ENCODE measurements around the gene PECR.

Gene PECR
- total RNA-seq = 11.0 to 20.9 (median 17.3) reads per million in 4 donors

DNA sequence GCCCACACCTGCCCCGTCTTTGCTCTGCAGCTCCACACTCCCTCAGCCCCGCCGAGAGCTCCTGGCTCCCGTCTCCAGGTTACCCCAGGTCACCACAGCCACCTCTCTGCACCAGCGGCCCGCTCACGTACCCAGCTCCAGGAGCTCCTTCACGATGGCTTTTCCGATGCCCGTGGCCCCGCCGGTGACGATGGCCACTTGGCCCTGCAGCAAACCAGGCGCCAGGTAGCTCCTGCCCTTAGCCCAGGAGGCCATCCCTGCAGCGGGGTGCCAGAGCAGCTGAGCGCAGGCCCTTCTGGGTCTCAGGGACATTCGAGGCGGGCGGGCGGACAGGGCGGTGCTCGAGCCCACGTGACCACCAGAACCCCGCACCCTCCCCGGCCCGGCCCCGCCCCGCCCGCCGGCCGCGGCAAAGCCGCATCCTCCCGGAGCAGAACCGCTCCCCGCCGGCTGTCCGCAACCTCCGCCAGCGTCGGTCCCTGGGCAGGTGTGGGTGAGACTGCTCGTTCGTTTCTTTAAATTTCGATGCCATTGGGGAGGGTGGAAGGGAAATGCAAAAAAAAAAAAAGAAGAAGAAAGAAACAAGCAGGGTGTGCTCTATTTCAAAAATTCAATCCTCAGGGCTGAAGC is at the start of gene PECR, which contains the start of gene TMEM169:
Gene PECR, minus strand, starts transcription at position 323 of the 630 bp plus-strand sequence. Its CDS starts 68 bp downstream, at position 255.
Gene TMEM169, plus strand, starts transcription at position 433 of the 630 bp plus-strand sequence. CDS start 14,045 bp downstream, outside the sequence.
- peak; percentile 59 to 82 (median 70) for DNase-seq

DNA sequence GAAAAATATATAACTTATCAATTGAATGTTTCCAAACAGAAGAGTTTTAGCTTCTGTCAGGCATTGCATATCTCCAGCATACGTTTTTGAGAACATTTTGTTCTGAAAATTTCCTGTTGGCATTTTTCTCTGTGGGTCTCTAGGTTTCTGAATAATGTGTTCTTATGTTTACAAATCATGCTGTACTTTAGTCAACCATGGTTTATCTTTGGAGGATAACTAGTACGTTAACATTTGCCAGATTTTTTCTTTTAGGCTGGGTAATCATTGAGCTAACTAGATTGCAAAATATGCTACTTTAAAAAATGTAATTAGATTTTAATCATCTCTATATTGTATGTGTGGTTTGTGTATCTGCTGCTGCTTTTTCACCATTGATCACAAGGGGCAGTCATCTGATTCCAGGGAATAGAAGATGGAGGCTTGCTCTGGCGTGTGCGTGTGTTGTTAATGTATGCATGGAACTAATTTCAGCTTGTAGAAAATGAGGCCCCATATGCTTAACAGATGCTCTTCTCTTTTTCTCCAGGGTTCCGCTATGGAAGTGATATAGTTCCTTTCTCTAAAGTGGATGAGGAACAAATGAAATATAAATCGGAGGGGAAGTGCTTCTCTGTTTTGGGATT is 48.9 kb upstream of the PECR start:
- no peak for DNase-seq

DNA sequence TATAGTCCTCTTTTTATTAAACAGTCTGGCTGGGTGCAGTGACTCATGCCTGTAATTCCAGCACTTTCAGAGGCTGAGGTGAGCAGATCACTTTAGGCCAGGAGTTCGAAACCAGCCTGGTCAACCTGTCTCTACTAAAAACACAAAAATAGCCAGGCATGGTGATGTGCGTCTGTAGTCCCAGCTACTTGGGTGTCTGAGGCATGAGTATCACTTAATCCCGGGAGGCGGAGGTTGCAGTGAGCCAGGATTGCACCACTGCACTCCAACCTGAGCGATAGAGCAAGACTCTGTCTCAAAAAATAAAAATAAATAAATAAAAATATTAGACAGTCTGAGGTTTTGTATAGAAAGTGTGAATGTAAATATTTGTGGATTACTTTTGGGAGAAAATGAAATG is 45.3 kb upstream of the PECR start:
- DNase-seq = no peak

DNA sequence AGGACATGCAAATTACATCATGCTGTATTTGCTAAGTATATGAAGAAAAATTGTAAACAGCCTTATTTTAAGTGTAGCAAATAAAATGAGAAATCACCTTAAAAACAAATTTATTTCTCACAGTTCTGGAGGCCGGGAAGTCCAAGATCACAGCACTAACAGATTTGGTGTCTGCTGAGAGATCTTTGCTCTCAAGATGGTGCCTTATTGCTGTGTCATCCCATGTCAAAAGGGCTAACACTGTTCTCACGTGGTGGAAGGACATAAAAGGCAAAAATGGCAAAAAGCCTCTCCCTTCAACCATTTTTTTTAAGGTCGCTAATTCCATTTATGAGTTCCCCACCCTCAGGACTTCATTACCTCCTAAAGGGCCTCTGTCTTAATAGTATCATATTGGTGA is 39.6 kb upstream of the PECR start:
- DNase-seq = no peak

DNA sequence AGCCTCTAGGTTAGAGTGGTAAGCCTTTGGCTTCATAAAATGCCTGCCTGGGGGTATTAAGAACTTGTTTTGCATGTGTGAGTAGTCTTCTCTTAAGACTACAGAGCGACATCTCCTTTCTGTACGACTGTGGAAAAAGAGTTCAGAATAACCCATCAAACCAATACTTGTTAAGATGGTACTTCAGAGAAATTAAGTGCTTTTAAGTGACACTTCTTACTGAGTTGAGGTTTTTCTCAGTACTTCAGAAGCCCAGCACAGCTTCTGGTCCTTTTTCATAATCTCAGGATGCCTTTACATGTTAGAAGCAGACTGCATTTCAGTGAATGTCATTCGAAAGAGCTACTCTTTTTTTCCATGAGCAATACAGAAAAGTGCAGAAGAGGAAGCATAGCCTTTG is 38.4 kb upstream of the PECR start:
- DNase-seq = peak in 1 of 5 donors; percentile 86

DNA sequence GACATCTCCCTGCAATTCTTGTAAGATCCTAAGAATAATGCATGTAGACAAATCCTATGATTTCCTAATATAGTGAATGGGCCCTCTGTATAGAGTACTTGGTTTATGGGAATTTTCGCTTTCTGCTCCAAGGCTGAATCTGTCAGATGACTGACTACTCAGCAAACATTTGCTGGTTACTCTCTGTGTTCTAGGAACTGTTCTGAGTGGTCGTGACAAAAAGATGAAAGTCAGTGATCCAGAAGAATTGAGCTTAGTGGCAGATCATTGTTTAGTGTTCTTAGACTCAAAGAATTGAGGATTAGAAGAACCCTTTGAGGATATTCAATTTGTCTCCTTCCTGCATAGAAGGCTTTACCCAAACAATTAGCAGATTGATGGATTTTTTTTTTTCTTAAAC is 37.5 kb upstream of the PECR start:
- DNase-seq = no peak

DNA sequence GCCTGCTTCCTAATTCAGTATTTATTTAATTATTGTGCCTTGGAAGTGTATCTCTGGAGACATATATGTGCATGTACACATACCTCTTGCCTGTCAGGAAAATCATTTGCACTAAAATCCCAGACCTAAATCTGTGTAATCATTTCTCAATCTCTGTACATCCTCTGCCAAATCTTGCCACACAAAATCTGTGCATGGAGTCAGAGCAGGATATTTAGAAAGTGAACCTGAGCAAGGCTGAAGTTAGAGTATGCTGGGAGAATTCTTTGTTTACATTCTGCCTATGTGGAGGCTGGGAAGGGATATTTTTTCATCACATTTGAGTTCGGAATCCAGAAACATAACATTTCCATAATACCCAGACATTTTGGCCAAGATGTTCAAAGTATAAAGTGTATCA is 36.9 kb upstream of the PECR start:
- DNase-seq = no peak

DNA sequence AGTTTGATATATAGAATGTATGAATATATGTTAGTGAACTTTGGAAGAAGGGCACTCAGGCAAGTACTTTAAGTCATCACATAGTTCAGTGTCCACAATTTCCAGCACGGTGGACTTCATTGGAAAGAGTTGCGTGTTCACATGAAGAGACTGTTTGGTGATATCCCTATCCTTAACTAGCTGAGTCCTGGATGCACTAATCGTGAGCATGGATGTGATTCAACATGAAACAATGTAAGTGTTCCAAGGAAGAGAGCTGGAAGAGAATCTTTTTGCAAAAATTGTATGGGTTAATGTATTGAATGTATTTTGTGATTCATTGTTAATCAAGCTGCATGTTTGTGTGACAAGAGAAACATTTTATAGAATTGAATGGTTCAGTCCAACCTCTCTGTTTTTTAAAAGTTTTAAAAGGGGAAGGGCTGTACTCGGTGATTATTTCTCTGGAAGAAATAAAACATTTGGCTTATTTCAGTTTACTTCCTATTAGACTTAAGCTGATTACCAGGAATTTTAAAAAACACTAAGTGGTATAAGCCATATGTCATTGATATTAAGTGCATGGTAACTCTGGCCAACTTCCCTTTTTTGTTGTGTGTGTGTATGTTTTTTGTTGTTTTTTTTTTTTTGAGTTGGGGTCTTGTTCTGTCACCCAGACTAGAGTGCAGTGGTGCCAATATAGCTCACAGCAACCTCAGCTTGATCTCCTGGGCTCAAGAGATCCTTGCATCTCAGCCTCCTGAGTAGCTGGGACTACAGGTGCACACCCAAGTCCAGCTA is 36.1 kb upstream of the PECR start:
- DNase-seq = no peak

DNA sequence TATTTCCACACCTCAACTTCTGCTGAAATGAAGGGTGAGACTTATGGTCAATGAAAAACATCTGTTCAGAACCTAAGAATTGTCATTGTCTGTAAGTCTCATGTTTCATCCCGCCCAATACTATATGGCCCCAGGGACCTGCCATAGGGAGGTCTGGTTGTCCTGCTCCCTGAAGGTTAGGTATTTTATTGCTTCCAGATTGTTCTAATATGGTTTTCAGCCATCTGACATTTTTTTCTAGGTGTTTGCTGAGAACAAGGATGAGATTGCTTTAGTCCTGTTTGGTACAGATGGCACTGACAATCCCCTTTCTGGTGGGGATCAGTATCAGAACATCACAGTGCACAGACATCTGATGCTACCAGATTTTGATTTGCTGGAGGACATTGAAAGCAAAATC is 34.8 kb upstream of the PECR start:
- DNase-seq = no peak

DNA sequence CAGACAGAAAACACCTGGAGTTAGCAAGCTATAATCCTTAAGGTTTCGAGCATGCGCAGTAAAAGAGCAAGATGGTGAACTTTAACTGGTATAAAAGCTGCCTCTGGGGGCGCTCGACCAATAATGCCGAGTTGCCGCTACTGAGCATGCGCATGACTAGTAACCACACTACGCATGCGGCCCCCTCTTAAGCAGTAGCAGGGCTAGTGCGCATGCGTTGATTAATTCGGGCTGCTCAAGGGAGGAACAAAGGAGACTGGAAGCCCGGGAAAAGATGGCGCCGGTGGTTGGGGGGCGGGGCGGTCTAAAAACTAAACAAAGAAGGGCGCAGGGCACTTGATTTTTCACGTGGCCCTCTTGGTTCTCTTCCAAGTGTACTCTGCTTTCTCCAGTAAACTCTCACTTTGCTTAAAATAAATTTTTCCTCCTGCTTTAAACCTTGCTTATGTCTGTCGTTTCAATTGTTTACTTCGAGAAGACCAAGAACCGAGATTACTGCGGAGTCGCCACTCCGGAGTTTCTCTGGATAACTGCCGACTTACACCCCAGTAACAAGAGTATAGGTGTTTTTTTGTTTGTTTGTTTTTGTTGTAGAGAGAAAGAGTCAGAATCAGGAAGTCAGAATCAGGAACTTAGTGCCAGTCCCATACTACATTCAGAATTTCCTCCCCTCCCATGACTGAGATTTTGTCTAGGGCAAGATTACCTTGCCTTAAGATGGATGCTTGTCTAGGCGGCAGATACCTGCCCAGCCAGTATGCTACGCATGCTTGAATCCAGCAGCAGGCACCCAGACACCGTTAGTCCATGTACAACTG is 33.3 kb upstream of the PECR start:
- DNase-seq = peak; percentile 93 to 99 (median 97)

DNA sequence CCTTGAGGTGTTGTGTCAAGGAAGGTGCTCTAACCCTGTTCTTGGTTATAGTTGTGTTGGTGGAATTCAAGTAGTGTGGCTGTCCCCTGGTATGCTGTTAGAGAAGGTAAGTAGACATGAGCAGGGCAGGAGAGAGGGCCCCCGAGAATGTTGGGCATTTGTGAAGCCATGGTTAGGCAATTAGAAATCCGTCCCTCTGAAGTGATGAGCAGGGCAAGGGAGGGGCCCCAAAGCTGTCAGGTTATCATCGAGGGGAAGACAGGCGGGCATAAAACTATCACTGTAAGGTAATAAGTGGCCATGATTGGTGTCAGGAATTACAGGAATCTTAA is 32.7 kb upstream of the PECR start:
- no peak for DNase-seq

DNA sequence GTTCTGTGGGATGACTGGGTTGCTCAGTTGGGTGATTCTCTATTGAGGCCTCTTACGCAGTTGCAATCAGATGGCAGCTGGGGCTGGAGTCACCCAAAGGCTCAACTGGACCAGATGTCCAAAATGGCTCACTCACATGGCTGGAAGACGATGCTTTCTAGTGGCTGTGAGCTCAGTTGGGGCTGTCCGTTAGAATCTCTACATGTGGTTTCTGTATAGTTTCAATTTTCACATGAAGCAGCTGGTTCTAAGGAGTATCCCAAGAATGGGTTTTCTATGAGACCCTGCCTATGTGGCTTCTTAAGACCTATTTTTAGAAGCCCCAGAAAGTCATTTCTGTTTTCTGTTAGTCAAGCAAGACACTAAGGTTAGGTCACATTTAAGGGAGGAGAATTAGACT is 32.0 kb upstream of the PECR start:
- peak in 1 of 5 donors; percentile 59 for DNase-seq

DNA sequence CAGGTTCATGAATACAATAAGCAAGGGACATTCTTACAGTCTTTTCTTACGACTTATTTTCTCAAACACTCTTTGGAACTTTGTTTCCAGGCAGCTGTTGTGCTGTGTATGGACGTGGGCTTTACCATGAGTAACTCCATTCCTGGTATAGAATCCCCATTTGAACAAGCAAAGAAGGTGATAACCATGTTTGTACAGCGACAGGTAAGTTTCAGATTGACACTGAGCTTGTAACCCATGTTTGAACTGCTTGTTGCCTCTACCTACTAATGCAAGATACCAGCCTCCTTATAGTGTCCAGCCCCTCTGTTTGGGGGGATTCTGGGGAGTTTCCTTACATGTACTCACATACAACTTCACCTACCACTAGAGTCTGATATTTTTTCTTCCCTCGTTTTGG is 31.3 kb upstream of the PECR start:
- no peak for DNase-seq

DNA sequence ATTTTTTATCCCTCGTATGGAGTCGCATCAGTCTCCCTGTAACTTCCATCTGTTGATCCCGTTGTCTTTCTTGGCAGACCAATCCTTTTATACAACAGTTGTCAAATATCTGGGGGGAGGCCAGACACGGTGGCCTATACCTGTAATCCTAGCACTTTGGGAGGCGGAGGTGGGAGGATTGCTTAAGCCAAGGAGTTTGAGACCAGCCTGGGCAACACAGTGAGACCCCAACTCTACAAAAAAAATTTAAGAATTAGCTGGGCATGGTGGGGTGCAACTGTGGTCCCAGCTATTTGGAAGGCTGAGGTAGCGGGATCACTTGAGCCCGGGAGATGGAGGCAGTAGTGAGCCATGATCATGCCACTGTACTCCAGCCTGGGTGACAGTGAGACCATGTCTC is 29.5 kb upstream of the PECR start:
- DNase-seq = no peak

DNA sequence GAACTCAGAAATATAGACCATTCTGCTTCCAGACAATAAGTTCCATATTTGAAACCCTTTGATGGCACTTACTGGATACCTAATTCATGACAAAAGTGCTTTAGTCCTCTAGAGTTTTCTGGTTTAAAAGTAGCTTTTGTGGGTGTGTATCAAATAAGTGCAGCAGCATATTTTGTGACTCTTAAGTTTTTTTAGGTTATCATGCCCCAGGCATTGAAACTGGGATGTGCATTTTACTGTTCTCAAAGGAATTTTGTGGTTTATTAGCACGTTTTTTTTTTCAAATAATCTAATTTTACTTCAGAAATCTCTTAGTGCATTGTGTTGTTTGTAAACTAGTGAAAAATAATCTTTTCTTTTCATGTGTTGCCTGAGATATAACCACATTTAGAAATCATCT is 29.0 kb upstream of the PECR start:
- no peak for DNase-seq

DNA sequence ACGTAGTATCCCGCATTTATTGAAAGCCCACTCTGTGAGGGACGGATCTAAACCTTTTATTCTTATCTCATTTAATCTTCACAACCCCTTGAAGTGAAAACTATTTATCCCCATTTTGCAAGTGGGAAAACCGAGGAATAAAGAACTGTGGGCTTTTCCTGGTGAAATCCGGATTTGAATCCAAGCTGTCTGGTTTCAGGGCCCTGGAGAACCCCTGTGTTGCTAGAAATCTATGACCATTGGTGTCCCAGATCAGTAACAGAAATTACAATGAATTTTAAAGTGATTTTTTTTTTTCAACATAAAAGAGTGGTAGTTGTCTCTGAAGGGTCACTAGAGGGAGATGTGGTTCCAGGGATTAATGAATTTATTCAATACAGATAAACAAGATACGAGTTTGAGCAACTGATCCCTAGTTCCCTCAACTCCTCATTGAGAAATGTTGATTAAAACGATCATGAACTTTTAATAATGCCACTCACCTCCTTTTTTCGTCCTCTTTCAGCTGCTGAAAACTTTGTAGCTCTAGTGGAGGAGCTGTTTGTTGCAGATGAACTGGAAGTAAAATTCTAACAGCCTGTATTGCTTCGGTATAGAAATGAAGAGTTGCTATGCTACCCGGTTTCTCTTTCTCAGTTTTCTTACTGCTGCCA is 28.5 kb upstream of the PECR start:
- DNase-seq = peak in 1 of 5 donors; percentile 59

DNA sequence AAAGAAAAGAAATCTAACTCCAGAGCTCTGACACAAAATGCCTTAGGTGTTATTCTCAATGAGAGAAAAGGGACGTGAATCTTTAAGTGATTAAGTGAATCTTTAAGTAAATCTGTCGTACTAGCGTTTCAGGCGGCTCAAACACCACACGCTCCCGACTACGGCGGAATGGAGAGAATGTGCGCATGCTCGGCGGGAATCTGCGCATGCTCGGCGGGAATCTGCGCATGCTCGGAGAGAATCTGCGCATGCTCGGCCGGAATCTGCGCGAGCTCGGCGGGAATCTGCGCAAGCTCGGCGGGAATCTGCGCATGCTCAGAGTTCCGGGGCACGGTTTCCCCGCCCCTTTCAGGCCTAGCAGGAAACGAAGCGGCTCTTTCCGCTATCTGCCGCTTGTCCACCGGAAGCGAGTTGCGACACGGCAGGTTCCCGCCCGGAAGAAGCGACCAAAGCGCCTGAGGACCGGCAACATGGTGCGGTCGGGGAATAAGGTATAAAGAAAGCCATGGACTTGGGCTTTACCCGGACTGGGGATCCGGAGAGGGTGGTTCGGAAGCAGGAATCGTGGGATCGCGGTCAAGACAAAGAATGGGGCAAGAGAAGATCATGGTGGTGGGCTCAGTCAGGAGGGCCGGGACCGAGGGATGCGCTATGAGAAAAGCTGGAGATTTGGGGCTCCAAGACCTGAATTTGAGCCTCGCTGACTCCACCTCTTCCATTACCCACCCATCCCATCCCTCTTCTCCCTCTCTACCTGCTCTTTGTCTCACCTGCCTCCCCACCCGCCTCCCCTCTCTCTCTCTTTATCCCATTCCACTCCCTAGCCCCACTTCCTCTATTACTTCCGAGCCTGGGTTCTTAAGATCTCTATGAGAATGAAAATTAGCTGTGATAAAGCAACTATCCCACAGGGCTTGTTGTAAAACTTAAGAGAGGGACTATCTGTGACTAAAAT is 27.6 kb upstream of the PECR start, which contains the start of gene XRCC5:
Gene XRCC5, plus strand, starts transcription at position 382 of the 955 bp plus-strand sequence. Its CDS starts 89 bp downstream, at position 471.
- DNase-seq = peak; percentile 91 to 98 (median 95)

DNA sequence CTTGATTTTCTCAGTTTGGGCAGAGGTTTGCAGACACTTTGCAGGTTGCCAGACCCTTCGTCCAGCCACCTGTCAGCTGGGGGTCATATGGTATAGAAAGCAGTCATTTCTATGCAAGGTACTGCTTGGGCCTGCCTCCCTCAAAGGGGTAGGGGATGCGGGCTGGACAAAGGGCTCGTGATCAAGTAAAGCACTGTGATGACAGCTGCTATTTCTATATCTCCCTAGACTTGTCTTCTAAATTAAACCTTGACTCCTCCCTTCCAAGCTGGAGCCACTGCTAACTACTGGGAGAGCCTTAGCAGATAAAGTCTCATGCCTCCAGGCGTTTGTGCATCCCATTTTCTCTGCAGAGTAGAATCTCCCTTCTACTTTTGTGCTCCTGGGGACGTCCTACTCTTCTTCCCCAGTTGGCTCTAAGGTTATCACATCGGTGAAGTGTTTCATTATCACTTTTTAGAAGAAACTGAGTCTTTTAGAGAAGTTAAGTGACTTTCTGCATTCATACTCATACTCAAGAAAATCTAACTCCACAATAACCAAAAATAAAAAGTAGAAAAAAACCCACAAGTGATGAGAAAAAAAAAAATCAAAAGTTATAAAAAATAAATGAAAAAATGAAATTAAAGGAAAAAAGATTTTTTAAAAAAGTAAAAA is 26.8 kb upstream of the PECR start:
- DNase-seq = no peak

DNA sequence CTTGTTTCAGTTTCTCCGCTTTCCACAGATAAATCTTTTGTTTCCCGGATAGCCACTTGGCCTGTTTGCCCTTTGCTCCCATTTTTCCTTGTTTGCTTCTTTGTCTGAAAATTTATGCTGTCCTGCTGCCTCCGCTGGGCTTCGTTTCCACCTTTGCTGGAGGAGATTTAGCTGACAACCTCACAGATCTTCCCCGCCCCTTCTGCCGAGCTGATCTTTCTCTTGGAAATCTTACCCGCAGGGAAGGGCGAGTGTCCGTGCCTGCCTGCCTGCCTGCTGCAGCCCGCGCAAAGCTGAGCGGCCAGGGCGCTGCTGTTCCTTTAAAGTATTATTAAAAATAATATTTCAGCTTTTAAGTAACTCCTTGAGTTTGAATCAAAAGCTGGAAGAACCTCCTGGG is 26.2 kb upstream of the PECR start:
- DNase-seq = no peak

DNA sequence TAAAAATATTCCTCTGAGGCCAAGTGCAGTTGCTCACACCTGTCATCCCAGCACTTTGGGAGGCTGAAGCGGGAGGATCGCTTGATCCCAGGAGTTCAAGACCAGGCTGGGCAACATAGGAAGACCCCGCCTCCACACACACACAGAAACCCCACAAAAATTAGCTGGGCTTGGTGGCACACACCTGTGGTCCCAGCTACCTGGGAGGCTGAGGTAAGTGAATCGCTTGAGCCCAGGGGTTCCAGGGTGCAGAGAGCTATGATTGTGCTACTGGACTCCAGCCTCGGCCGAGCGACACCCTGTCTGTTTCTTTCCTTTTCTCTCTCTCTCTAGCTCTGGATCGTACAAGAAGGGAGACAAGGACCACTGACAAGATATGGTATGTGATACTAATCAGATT is 25.7 kb upstream of the PECR start:
- no peak for DNase-seq

DNA sequence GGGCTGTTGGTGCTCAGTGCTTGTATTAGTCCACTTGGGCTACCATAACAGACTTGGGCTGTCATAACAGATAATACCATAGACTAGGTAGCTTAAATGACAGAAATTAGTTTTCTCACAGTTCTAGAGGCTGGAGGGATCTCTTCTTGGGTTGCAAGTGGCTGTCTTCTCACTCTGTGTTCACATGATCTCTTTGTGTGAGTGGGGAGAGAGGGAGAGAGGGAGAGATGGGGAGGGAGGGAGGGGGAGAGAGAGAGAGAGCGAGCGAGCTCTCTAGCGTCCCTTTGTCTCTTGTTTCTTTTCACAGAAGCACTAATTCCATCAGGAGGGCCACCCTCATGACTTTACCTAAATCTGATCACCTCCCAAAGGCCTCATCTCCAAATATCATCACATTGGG is 23.1 kb upstream of the PECR start:
- no peak for DNase-seq
